Progenitor cell of endocrine pancreas (in vitro differentiated cells): ENCODE measurements around the gene SP110. TPM values are rescaled to one million over a fixed set of nuclear protein-coding genes. Genes with fewer than 3 reads are reported as not detected.

Experiments used
- DNase-seq: peaks from one replicate; pipeline ENCODE4 v3.0.0; 2021; ENCODE audit warnings: low spot score; ENCODE audit not compliant: unreplicated experiment
- H3K27ac Mint-ChIP-seq: 2 replicates; pipeline ENCODE4 v1.8.0; 2021; ENCODE audit warnings: mild to moderate bottlenecking, moderate library complexity, mixed read lengths
- H3K27me3 Mint-ChIP-seq: 2 replicates; pipeline ENCODE4 v1.8.0; 2021; ENCODE audit warnings: mixed read lengths
- H3K36me3 Mint-ChIP-seq: 2 replicates; pipeline ENCODE4 v1.8.0; 2022; ENCODE audit warnings: mixed read lengths; ENCODE audit not compliant: insufficient read depth
- H3K4me1 Mint-ChIP-seq: 2 replicates; pipeline ENCODE4 v1.8.0; 2021; ENCODE audit warnings: low read depth, mixed read lengths
- H3K4me3 Mint-ChIP-seq: 2 replicates; pipeline ENCODE4 v1.8.0; 2021; ENCODE audit warnings: low read depth, mild to moderate bottlenecking, moderate library complexity, mixed read lengths
- H3K9me3 Mint-ChIP-seq: 2 replicates; pipeline ENCODE4 v1.8.0; 2021; ENCODE audit warnings: low read depth, mixed read lengths
- total RNA-seq: library from RNA; stranded (reverse); gene quantifications from 2 replicates; pipeline ENCODE4 v1.2.1, GENCODE V29; 2021
- TF ChIP-seq, protein P1 (sequence below): fragments of 200-600 bp; sonication (generic); IDR thresholded peaks from one replicate; pipeline ENCODE4 v1.5.0; 2021; ENCODE audit warnings: antibody characterized with exemption, mild to moderate bottlenecking; ENCODE audit not compliant: unreplicated experiment

Gene SP110
- total RNA-seq, 1 donor from 2014 or later, result 5.8 TPM

DNA sequence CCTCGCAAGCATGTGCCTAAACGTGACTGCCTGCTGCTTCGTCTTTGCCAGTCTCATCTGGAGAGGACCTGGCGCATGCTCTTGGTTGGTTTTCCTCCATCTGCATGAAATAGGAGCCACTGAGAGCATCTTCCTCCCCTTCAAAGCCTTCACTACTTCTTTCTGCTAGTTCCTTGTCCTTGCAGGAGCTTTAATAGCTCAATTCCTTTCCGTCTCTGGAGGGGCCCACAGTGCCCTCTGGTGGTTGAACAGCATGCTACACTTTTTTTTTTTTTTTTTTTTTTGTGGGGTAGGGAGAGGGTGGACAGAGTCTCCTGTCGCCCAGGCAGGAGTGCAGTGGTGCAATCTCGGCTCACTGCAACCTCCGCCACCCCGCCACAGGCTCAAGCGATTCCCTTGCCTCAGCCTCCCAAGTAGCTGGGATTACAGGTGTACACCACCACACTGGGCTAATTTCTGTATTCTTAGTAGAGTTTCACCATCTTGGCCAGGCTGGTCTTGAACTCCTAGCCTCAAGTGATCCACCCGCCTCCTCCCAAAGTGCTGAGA lies 59.6 kb downstream of the SP110 start:
- H3K36me3 Mint-ChIP-seq, result no peaks in the 10 kb centered on the region
- no peak overlapping the region for H3K27ac Mint-ChIP-seq
- no peak overlapping the region for H3K4me3 Mint-ChIP-seq
- H3K27me3 Mint-ChIP-seq, result peaks cover 2% of the 10 kb centered on the region
- peak; percentile 23 for DNase-seq
- H3K9me3 Mint-ChIP-seq, result peaks cover 4% of the 10 kb centered on the region
- TF ChIP-seq, protein P1, sequence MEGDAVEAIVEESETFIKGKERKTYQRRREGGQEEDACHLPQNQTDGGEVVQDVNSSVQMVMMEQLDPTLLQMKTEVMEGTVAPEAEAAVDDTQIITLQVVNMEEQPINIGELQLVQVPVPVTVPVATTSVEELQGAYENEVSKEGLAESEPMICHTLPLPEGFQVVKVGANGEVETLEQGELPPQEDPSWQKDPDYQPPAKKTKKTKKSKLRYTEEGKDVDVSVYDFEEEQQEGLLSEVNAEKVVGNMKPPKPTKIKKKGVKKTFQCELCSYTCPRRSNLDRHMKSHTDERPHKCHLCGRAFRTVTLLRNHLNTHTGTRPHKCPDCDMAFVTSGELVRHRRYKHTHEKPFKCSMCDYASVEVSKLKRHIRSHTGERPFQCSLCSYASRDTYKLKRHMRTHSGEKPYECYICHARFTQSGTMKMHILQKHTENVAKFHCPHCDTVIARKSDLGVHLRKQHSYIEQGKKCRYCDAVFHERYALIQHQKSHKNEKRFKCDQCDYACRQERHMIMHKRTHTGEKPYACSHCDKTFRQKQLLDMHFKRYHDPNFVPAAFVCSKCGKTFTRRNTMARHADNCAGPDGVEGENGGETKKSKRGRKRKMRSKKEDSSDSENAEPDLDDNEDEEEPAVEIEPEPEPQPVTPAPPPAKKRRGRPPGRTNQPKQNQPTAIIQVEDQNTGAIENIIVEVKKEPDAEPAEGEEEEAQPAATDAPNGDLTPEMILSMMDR, result peak; percentile 80
- H3K4me1 Mint-ChIP-seq, result no peaks in the 10 kb centered on the region

DNA sequence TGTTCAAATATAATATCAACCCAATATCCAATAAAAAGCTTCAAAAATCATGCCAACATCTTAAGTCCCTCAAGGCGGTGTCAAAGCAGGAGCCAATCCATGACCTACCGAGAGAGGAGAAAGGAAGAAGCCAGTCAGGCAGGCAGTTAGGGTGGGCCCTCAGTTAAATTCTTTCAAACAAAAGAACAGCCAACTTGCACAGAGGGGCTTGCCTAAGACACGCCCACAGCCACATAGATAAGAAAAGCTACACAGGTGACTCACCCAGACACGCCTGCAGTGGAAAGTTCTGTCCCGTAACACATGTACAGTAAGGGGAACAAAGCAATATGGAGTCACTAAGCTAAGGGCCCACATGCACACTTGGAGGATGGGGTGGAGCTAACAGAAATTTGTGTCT lies 61.3 kb downstream of the SP110 start:
- TF ChIP-seq, protein P1, result no peak
- Mint-ChIP-seq H3K27ac (no peak overlapping the region), H3K4me3 (no peak overlapping the region), H3K27me3 (peaks cover 2% of the 10 kb centered on the region), H3K9me3 (peaks cover 4% of the 10 kb centered on the region), H3K4me1 (no peaks in the 10 kb centered on the region), H3K36me3 (no peaks in the 10 kb centered on the region)
- no peak for DNase-seq

DNA sequence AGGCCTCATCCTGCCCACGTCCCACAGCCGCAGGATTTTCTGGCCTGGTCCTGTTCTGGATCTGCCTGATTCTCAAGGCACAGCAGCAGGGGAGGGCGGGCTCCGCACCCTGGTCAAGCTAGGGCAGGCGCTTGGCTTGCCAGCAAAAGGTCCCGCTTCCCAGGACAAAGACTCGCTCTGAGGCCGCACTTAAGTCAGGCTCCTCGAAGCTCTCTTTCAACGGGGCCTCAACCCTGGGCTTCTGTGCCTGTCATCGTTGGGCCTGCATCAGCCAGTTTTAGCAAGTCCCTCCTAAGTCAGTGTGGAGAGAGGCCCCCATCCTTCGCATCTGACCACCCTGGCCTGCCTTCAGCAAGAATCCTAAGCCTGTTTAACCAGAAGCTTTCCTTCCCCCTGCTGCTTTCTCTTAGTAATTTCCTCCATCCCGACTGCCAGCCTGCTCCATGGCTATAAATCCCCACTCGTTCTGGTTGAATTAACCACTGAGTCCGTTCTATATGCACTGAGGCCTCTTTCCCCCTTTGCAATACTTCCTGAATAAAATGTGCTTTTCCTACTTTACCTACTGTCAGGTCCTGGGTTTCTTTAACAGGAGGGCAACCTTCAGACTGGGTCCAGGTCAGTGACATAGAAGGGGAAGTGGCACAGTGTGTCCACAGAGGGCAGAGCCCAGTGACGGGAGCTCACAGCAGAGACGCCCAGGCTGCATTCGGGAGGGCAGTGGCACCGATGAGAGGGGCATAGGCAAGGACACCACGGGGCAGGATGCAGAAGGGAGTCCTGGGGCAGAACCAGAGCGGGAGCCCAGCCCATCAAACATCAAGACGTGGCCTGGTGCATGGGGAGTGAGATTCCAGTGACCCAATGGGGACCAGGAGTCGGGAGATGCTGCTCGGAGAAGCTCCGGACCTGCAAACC lies 62.7 kb downstream of the SP110 start:
- TF ChIP-seq, protein P1, result no peak
- Mint-ChIP-seq H3K4me3 (no peak overlapping the region), H3K27ac (no peak overlapping the region), H3K36me3 (no peaks in the 10 kb centered on the region), H3K4me1 (no peaks in the 10 kb centered on the region), H3K9me3 (peaks cover 8% of the 10 kb centered on the region), H3K27me3 (peaks cover 2% of the 10 kb centered on the region)
- no peak for DNase-seq

DNA sequence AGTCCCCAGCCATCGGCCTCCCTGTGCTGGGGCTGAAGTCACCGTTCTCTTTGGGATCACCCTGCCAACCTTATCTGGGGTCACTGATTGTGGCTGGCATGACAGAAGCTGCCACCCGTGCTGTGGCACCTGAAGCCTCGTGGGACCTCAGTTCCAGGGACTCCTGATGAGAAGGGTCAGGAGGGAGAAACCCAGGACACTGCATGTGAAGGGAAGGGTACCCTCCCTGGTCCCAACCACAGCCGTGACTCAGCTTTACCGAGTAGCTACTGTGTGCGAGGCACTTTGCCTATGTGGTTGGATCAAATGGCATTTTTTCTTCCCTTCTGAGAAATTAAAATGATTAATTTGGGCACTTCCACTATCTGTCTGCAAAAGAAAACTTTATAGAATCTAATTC lies 64.4 kb downstream of the SP110 start:
- TF ChIP-seq, protein P1, result no peak
- Mint-ChIP-seq H3K4me1 (no peaks in the 10 kb centered on the region), H3K27ac (no peak overlapping the region), H3K9me3 (peaks cover 8% of the 10 kb centered on the region), H3K4me3 (no peak overlapping the region), H3K36me3 (no peaks in the 10 kb centered on the region), H3K27me3 (peaks cover 2% of the 10 kb centered on the region)
- no peak for DNase-seq

DNA sequence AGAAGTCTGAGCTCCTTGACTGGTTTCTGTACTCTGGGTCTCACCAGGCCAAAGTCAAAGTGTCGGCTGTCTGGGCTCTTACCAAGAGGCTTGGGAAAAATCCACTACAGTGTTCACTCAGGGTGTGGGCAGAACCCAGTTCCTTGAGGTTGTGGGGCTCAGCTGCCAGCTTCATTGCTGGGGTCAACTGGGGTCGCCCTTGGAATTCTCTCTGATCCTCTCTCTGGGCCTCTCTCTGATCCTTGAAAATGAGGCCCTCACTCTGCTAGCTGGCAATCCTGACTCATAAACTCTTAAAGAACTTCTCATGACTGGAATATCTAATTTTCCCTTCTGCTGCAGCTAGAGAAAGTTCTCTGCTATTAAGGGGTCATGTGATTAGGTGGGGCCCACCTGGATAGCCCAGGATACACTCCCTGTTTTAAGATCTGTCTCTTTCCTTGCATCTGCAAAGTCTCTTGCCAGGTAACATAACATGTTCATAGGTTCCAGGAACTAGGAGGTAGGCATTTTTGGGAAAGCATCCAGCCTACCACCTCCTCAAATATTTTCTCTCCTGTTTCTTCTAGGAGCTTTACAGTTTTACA lies 66.3 kb downstream of the SP110 start:
- no peaks in the 10 kb centered on the region for H3K4me1 Mint-ChIP-seq
- H3K27ac Mint-ChIP-seq, result no peak overlapping the region
- H3K27me3 Mint-ChIP-seq, result no peaks in the 10 kb centered on the region
- TF ChIP-seq, protein P1, result no peak
- no peaks in the 10 kb centered on the region for H3K36me3 Mint-ChIP-seq
- H3K9me3 Mint-ChIP-seq, result peaks cover 3% of the 10 kb centered on the region
- no peak overlapping the region for H3K4me3 Mint-ChIP-seq
- no peak for DNase-seq
